C4-2B (cell line): Measurements from ENCODE around the gene RPS6KL1.

Source experiments
- CTCF ChIP-seq: fragments of 450-650 bp; conservative IDR thresholded peaks from 2 replicates; pipeline ENCODE4 v1.5.1; 2017; ENCODE audit warnings: mild to moderate bottlenecking
- ZFX ChIP-seq: fragments of 450-650 bp; IDR thresholded peaks from 2 replicates; pipeline ENCODE4 v1.6.1; 2017

GRCh38 chr14:74956280-74957072, 33.4 kb upstream of the RPS6KL1 start:
- TF ChIP-seq CTCF: no peak
- TF ChIP-seq ZFX: no peak
